Erythroblast (primary cell): ENCODE measurements around the gene TAX1BP3.

Source experiments
- GATA1 ChIP-seq: IDR thresholded peaks from 2 replicates; pipeline ENCODE4 v1.6.1; 2011; ENCODE audit warnings: low read depth, mild to moderate bottlenecking, control low read depth, low read length, moderate library complexity
- POLR2A ChIP-seq: IDR thresholded peaks from 2 replicates; pipeline ENCODE4 v1.6.1; 2011; ENCODE audit warnings: mild to moderate bottlenecking, low read length

GRCh38 chr17:3663102-3664011 lies 5.0 kb downstream of the TAX1BP3 start:
- TF ChIP-seq POLR2A (no peak), GATA1 (no peak)
